ENCODE measurements around the gene HOXC13. TPM values are rescaled to one million over a fixed set of nuclear protein-coding genes. Genes with fewer than 3 reads are reported as not detected.

Gene HOXC13, protein sequence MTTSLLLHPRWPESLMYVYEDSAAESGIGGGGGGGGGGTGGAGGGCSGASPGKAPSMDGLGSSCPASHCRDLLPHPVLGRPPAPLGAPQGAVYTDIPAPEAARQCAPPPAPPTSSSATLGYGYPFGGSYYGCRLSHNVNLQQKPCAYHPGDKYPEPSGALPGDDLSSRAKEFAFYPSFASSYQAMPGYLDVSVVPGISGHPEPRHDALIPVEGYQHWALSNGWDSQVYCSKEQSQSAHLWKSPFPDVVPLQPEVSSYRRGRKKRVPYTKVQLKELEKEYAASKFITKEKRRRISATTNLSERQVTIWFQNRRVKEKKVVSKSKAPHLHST
- total RNA-seq = under 0.01 TPM in 1 of 2 replicates, not detected in the other

DNA sequence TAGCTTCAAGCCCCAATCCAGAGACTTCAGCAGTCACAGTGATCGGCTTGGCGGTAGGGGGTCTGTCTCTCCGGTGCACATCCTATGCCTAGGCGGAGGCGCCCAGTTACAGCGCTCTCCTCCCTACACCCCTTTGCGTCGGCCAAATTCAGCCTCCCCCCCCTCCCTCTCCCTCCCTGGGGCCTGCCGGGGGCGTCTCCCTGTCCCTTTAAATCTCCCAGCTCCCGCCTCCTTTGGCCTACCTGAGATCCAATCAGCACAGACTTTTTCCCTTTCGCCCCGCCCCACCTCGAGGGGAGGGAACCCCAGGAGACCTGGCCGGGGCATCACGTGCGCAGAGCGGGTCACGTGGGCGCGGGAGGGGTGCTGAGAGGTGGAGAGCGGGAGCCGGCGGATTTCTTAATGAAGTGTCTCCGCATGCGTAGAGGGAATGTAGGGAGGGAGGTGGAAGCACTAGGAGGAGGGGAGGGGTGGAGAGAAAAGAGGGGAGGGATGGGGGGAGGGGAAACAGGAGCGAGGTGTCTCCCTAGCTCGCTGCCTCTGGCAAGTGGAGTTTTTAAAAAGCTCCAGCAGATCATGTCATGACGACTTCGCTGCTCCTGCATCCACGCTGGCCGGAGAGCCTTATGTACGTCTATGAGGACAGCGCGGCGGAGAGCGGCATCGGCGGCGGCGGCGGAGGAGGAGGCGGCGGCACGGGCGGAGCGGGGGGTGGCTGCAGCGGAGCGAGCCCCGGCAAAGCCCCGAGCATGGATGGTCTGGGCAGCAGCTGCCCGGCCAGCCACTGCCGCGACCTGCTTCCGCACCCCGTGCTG is at the start of gene HOXC13:
Gene HOXC13, plus strand, starts transcription at position 506 of the 815 bp plus-strand sequence. Its CDS starts 76 bp downstream, at position 582.

DNA sequence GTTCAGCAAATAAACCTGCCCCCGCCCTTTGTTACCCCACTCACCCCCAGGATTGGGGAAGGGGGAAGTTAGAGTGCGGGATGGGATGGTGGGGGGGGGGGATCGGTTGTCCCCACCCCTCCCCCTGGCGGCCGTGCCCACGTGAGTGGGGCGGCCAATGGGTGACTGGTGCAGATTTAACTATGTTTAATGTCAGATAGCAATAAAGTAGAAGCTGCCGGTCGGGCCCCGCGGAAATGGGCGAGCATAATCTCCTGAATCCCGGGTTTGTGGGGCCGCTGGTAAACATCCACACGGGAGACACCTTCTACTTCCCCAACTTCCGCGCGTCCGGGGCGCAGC is 16.0 kb downstream of the HOXC13 start, which contains the start of gene HOXC12:
Gene HOXC12, plus strand, starts transcription at position 210 of the 342 bp plus-strand sequence. Its CDS starts 27 bp downstream, at position 237.

DNA sequence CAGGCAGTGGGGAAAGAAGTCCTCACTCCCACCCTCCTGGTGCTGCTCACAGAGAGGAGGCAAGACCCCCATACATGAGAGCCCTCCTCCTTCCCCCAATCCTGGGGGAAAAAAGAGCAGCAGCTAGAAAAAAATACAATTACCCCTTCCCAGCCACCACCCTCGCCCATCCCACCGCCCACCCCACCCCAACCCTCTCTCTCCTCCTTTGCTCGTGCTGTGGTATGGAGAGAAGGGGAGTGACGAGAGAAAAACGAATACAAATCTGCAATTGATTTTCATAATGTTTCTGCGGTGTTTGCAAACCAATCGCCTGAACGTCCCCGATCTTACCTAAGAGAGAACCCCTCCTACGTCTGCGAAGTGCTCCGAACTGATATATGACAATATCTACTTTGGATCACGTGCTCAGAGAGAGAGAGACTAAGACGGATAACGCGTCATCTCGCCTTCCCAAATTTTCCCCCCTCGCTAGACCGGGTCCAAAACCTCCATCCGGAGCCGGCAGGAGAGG is 34.1 kb downstream of the HOXC13 start, which contains the start of gene HOXC11:
Gene HOXC11, plus strand, starts transcription at position 405 of the 514 bp plus-strand sequence. CDS start 116 bp downstream, outside the sequence.

DNA sequence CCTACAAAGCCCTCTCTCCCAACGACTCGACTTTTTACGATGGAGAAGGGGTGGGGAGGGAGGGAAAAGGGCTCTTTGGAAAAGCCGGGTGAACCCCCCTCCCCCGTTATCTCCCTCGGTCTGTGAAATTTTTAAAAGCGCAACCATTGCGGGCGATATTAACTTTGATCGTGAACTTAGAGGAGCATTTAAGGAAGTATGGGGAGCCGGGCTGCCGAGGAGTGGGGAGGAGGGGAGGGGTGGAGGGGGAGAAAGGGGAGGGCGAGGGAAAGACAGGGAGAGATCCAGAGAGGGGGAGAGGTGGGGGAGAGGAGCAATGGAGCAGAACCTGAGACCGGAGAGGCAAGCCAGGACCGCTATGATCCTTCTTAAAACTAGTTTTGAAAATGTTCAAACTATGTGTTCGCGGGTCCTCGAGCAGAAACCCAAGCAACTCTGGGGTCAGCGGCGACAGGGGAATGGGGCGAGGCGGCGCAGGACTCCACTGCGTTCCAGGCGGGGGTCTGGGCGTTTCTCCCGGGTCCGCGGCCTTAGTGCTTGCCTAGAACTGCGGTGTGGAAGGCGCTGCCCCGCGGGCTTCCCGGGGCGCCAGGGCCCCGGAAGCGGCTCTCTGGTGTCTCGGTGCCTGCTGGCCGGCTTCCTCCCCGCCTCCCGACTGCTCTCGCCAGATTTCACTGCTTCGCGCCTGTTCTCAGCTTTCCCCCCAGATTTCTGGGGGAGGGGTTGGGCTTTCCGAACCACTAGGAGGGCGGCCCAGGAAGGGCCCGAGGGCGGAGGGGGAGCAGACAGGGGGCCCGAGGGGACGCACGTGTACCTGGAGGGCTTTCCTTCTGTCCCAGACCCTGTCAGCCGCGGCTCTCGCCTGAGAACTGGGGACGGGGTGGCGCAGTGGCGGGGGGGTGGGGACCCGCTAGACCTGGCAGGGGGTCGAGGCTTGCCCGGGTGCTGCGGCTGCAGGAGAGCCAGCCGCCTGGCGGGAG is 35.7 kb downstream of the HOXC13 start, which contains the start of gene HOTAIR:
Gene HOTAIR, minus strand, starts transcription at position 871 of the 980 bp plus-strand sequence.

DNA sequence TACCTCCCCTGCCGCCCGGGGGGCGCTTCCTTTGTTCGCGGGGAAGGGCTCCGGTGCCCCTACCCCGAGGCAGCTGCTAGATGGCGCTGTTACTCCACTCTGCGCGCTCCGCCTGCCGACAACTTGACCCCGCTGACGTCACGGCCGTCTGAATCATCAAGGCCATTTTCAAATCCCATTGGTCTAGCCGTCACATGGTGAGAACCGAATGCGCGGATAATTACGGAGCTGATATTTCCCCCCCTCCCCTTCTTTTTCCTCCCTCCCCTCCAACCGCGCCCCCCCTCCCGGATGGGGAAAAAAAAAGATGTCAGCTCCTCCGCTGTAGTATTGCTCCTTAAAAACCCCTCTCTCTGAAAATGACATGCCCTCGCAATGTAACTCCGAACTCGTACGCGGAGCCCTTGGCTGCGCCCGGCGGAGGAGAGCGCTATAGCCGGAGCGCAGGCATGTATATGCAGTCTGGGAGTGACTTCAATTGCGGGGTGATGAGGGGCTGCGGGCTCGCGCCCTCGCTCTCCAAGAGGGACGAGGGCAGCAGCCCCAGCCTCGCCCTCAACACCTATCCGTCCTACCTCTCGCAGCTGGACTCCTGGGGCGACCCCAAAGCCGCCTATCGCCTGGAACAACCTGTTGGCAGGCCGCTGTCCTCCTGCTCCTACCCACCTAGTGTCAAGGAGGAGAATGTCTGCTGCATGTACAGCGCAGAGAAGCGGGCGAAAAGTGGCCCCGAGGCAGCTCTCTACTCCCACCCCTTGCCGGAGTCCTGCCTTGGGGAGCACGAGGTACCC is 46.5 kb downstream of the HOXC13 start, which contains the start of gene HOXC10:
Gene HOXC10, plus strand, starts transcription at position 246 of the 791 bp plus-strand sequence. Its CDS starts 114 bp downstream, at position 360.

Other genes starting within 250 kb of the HOXC13 start
- 40.6 and 42.5 TPM in 2 replicates for gene CALCOCO1, start 211.4 kb upstream of the HOXC13 start, total RNA-seq
- not detected in 2 replicates for gene CISTR, start 186.9 kb upstream of the HOXC13 start, total RNA-seq
- not detected in 2 replicates for gene HOXC12, start 16.1 kb downstream of the HOXC13 start, total RNA-seq
- gene HOXC11, start 34.3 kb downstream of the HOXC13 start, total RNA-seq = not detected in 2 replicates
- gene HOTAIR, start 36.1 kb downstream of the HOXC13 start, total RNA-seq = not detected in 2 replicates
- gene HOXC10, start 46.3 kb downstream of the HOXC13 start, total RNA-seq = not detected in 2 replicates
- 0.15 TPM in 1 of 2 replicates, not detected in the other for gene HOXC9, start 61.3 kb downstream of the HOXC13 start, total RNA-seq
- under 0.01 TPM in 2 replicates for gene HOXC8, start 70.2 kb downstream of the HOXC13 start, total RNA-seq
- 0.17 and 0.89 TPM in 2 replicates for gene HOXC6, start 89.6 kb downstream of the HOXC13 start, total RNA-seq
- 0.74 and 1.5 TPM in 2 replicates for gene HOXC5, start 94.2 kb downstream of the HOXC13 start, total RNA-seq
- gene HOXC4, start 115.0 kb downstream of the HOXC13 start, total RNA-seq = 1.6 and 2.0 TPM in 2 replicates

Measured in bronchus fibroblast of lung (primary cell).